HG03066 (cell line): ENCODE data around the gene NTN1.

ENCODE experiments used
- ATAC-seq: cut with Tn5 transposase; IDR thresholded peaks from one replicate; pipeline ENCODE4 v1.9.1; 2021; ENCODE audit warnings: low read depth; ENCODE audit not compliant: unreplicated experiment

The NTN1 gene

DNA sequence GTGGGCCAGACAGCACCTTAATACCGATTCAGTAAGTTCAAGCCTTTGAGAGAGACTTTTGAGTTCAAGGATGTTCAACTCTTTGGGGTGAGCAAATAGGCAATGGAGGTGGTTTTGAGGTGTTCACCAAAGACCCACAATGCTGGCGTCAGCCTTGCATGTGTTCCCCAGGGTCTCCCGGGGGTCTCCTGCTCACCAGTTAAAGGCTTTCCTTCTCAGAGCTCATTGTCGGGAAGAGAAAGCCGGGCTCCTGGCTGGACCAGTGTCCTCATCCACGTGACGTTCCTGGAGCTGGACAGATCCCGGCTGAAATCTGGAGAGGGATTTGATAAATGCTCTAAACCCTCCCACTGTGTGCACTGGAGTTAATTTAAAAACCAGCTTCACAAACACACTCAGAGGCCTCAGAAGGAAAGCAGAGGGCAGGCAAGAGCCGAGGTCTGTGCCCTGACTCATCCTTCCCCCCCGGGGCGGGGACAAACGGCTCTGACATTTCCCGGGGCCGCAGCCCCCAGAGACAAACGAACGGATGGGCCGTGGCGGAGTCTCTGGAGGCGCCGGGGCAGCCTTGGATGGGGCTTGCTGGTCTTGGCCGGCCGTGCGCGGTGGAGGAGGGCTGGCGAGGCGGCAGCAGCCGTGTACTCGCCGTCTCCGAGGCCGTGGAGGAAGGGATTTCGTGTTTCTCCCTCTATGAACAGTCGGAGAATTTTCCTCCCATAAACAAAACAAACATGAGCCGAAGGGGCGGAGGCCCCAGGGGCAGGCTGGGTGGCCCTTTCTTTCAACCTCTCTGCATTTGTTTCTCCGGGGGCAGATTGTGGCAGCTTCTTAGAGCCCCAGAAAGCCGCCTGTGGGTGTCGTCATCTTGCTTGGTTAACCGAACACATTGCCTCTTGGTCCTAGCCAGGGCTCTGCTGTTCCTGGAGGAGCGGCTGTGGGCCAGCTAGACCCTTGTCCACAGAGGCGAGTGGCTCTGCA is 94.2 kb downstream of the NTN1 start:
- no peak for ATAC-seq

DNA sequence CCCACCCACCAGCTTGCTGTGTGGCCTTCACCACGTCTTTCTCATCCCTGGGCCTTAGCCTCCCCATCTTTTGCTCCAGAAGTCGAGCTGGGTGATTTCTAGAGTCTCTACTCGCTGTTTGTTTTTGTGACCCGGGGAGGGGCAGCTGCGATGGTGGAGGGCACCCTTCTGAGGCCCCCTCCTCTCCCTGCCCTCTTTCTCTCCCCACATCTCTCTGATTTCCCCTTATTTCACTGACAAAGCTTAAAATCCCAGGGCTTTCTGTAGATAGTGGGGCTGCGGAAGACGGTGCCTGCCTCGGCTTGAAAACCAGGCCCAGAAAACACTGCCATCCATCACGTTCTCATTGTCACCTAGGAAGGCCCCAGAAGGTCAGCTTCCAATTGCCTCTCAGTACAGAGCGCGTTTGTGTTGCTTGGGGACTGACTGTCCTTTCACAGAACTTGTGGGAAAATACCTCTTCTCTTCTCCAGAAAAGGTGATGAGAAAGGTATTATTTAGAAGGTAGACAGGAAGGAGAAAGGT is 95.1 kb downstream of the NTN1 start:
- no peak for ATAC-seq

DNA sequence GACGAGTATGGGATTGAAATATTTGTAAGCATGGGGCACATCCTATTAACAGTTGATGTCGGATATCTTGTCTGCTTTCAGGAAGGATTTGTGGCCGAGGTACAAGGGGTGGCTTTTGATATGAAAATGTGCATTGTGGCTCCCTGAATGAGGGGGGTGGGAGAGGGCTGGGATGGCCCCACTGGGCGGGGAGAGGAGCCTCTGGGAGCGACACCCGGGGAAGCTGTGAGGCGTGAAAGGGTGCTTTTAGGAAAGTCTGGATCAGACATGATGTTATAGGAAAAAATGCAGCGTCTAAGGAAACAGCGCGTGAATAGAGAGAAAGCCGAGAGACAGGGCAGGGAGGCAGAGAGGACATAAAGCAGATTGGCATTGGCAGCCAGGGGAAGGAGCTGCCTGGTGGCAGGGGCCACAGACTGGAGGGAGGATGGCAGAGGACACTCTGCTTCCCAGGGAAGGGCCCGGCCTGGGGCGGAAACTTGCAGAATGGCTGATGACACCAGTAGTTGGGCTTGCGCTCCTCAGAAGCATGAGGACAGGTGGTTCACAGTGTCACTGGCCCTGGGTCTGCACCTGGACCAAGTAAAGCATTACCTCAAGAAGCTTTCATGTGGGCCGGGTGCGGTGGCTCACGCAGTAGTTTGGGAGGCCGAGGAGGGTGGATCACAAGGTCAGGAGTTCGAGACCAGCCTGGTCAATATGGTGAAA is 95.7 kb downstream of the NTN1 start:
- no peak for ATAC-seq

DNA sequence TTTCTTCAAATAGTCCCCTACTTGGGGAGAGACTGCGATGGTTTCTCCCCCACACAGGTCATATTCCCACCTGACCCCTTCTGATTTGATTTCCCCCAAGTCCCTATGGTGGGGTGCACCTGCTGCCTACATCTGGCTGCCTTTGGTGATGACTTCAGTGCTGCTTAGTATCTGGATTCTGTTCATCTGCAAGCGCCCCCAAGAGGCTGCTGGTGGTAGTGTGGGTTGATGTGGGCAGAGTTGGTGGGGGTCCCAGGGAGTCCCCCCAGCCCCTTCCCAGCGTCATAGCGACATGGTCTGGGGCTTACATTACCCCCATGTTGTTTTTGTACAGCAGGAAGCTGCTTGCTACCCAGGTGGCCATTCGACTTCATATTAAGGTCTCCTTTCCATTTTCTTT is 99.2 kb downstream of the NTN1 start:
- no peak for ATAC-seq

DNA sequence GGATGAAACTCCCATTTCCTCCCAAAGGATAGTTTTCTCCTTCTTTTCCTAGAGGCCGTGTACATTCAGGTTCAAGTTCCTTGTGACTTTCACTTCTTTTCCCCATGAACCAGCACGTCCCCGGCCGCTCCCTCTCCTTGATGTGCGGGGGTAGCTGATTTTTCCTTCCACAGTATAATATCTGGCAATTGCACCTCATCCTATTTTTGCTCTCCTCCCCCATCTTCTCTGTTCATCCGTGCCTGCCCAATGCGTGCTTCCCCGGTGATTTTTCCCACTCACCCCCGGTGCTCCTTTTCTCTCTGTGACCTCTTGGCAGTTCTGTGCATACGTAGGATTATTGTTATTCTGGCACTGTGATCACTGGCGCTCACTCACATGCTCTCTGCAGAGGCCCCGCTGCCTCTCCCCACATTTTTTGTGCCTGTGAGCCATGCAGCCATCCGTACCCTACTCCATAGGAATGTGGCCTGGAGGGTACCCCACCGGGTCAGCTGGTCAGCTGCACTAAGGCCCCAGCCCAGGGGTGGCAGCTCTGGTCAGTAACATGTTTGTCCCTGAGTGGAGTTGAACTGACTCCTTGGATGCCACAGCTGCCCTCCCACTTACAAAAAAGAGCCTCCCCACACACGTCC is 100.0 kb downstream of the NTN1 start:
- no peak for ATAC-seq

DNA sequence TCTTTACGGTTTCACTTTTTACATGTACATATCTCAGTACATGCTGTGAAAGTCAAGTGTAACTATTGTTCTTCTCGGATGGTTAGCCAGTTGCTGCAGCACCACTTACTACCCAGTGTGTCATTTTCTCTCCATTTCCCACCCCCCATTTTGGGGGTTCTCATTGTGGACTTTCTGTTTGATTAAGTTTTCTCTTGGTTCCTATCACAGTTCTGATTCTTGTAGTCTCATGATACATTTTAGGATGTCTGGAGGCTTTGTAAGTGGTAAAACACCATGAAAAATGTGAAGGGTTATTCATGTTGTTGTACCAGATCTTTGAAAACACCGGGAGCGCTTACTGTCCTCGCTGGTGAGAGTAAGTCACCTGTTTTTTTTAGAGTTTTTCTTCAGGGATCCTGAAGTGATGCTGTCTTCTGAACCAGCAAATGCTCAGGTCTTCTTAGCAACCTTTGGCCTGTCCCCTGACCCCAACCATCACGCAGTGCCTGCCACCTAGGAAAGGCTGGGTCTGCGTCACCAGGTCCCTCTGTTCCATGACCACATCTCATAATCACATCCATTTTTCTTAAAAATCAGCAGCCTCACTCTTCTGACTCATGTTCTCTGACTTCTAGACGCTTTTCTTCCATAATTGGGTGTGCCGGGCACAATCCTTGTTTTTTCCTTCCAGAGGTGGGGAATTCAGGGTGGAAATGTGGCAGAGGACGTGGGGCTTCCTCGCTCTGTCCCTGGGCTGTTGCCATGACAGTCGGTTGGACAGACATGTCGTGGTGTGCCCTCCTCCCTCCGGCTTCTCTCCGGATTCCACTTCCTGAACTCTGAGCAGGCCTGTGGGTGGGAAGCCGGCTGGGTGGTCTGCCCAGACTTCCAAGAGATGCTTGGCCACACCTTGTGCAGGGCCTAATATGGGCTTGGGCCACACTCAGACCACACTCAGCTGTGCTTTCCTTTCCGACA is 102.6 kb downstream of the NTN1 start:
- ATAC-seq = no peak

DNA sequence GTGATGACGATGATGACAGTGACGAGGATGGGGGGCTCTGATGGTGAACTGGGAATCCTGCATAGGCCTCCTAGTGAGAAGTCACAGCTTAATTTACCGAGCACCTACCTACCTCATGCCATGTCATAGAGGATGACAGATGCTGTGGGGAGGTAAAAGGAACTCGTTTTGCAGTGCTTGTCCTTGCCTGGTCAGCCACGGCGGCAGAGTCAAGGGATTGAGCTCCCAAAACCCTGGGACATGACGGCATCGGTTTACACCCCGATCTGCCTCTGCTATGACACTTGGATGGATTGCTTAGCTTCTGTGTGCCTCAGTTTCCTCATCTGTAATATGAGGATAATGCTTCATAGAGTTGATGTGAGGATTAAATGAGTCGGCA is 103.2 kb downstream of the NTN1 start:
- no peak for ATAC-seq

DNA sequence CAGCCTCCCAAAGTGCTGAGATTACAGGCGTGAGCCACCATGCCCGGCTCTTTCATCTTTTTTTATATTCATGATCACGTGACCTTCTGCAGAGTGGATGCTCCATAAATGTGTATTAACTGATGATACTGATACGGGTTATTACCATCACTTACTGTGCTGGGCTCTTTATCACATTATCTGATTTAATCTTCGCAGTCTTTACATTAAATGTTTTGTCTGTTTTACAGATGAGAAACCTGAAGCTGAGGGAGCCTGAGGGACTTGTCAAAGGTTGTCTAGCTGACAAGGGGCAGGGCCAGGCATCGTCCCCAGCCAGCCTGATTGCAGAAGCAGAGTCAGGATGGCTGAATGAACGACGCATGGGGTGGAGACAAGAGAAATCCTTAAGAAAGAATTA is 104.4 kb downstream of the NTN1 start:
- no peak for ATAC-seq

DNA sequence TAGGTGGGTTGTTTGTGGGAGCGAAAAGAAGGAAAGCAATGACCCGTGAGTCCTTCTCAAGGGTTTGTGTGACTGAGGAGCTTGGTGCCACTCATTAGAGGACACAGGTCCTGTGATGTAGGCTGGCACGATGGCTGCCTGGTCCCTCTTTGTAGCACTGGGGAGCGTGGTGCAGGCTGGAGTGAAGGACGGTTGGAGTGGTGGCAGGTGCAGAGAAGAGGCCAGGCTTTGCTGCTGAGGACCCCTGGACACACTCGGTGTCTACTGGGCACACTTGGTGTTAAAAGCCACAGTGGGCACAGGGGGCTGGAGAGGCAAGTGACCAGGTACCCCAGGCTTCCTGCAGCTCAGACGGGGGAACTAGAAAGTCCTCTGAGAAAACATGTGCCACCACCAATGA is 106.0 kb downstream of the NTN1 start:
- ATAC-seq = no peak

DNA sequence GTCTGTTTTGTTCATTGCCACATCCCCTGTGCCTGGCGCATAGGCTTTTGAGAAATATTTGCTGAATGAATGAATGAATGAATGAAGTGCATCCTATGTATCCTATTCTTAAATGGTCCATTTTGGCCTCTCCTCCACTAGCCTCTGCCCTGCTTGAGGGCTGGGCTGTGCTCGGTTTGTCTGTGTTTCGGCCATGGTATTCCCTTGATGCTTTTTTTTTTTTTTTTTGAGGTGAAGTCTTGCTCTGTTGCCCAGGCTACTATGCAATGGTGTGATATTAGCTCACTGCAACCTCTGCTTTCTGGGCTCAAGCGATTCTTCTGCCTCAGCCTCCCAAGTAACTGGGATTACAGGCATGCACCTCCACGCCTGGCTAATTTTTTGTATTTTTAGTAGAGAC is 110.1 kb downstream of the NTN1 start:
- ATAC-seq = no peak

DNA sequence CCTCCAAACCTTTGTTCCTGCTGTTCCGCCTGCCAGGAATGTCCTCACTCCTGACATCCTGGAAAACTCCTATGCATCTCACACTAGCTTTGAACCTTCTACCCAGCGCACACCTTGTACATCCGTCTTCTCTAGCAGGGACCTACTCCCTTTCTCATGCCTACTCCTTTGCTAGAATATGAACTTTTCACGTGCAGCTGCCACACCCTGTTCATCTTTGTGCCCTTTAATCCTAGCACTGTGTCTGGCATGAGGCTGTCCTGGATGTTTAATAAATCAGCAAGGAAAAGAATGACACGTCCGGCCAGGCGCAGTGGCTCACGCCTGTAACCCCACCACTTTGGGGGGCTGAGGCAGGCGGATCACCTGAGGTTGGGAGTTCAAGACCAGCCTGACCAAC is 111.0 kb downstream of the NTN1 start:
- no peak for ATAC-seq

DNA sequence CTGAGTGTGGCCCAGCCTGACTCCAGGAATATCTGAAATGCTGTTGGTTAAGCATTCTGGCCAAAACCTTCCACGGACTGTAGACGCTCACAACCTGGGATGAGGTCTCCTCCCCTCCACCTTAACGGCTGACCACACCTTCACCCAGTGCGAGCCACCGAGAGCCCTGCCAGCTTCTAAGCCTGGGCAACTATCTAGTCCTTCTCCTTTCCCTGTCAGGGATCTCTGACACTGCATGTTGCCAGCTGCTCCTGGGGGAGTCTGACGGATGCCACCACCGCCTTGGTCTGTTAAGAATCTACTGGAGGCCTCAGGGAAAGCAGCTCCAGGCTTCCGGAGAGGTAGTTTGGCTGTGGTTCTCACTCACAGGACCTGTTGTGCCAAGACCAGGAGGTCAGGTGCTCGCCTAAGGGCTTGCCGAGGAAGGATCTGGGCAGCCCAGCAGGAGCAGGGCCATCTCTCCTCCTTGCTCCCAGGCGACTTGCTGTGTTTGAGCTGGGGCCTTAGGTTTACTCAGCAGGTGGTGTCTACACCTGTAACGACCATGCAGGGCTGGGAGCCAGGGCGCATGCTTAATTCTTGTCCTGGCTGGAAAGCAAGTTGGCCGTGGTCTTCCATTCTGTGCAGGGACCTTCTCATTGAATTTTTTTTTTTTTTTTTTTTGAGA is 111.8 kb downstream of the NTN1 start:
- no peak for ATAC-seq

DNA sequence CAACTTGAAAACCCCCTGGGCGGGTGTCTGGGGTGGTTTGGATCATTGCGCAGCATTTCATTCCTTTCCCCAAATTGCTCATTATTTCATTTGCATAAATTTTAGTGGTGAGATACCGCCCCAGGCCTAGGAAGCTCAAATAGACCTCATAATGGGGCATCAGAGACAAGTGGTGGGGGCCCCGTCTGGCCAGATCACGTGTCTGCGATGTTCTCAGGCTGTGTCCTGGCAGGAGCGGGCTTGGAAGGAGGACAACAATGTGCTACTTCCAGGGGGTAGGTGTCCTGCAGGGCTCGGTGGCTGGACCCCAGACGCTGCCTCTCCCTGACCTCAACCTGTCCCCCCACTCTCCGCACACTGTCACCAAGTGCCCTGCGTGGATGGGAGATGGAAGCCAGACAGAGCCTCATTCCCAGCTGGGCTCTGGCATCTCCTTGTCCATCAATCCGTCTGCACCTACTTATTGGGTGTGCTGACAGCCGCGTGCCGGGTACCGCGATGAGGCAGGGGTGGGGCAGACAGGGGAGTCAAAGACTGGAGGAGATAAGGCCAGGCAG is 116.9 kb downstream of the NTN1 start:
- no peak for ATAC-seq

DNA sequence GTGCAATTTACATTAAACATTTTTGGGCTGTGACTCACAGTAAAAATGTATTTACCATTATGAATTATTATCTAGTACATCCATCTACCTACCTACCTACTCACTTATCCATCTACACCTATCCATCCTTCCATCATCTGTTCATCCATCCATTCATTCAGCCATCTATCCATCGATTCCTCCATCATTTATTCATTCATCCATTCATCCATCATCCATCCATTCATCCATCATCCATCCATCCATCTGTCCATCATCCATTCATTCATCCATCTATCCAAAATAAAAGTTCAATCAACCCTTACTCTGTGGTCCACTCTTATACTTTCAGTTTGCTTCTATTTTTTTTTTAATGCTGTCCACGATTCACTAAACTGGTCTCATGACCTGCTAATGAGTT is 118.4 kb downstream of the NTN1 start:
- no peak for ATAC-seq

DNA sequence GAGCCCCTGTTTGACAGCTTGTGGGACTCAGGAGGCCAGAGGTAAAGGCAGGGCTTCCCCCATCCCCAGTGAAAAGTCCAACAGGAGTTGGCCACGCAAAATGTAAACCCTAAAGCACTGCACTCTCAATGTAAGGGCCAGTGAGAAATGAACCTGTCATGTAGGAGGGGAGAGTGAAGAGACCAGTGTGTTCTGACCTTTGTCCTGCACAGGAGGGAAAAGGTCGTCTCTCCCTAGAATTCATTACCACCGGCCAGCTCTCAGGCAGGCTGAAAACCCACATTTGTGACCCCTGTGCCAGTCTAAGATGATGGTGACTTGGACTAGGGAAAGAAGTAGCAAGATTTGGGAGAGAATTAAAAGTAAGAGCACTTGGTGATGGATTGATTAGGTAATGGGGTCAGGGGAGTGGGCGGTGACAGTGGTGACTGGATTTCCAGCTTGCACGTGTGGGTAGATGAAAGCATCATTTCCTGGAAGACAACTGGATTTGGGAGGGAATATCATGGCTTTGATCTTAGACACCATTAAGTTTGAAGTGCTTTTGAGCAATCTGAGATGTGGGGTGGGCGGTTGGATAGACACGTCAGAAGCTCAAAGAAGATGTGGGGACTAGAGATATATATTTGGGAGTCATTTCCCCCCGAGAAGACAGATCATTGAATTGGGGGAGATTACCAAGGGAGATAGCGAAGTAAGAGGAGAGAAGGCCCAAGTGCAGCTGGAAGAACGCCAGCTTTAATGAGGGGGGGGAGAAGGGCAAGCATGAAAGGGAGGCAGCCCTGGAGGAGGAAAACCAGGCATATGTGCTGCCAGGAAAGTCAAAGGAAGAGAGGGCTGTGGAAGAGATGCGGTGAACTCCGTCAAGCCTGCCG is 119.5 kb downstream of the NTN1 start:
- ATAC-seq = no peak

DNA sequence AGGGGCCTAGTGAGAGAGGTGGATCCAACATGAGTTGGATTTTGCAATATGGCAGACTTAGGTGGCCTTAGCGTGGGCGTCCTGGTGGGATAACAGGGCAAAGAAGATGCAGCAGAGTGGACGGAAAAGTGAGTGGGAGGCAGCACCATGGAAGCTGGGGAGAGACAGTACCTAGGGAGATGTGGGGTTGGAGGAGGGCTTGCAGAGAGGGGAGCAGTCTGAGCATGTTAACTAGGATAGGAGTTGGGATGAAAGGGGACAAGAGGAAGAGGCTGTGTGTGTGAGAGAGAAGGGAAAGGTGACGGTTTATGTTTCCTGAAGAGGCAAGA is 120.1 kb downstream of the NTN1 start:
- no peak for ATAC-seq

DNA sequence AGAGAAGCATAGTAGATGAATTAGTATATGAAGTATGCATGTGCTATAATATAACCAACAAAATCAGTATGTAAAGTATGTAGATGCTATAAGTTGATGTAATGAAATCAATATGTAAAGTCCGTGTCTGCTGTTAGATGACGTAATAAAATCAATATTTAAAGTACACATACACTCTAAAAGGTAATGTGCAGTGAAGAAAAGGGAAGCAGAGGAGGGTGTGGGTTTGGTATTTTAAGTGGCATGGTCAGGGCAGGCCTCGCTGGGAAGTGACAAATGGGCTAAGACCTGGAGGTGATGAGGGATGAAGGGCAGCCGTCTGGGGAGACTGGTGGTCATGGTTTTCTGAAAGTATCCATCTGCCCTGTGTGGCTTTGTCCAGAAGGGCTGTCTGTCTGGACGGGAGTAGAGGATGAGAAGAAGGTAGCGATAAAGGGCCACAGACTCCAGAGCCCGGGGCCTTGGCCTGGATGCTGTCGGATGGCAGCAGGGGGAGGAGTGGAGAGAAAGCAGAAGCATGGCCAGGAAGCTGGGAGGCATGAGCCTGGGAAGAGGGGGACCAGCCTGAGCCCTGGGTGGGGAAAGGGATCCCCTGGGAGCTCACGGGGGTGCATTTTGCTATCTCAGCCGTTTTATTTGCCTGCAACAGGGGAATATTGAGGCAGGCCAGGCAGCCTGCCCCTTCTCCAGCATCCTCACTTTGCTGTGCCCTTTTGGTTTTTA is 121.6 kb downstream of the NTN1 start:
- ATAC-seq = no peak
